Measurements from ENCODE around the gene NOX4.

Gene NOX4

GRCh38 chr11:89500336-89500735 lies 9.2 kb upstream of the NOX4 start:
- no peak for DNase-seq (ENCODE audit: low read depth)
- H3K4me3 ChIP-seq (ENCODE audit: low read depth, low read length), result no peak overlapping the region
- TF ChIP-seq, protein P1, sequence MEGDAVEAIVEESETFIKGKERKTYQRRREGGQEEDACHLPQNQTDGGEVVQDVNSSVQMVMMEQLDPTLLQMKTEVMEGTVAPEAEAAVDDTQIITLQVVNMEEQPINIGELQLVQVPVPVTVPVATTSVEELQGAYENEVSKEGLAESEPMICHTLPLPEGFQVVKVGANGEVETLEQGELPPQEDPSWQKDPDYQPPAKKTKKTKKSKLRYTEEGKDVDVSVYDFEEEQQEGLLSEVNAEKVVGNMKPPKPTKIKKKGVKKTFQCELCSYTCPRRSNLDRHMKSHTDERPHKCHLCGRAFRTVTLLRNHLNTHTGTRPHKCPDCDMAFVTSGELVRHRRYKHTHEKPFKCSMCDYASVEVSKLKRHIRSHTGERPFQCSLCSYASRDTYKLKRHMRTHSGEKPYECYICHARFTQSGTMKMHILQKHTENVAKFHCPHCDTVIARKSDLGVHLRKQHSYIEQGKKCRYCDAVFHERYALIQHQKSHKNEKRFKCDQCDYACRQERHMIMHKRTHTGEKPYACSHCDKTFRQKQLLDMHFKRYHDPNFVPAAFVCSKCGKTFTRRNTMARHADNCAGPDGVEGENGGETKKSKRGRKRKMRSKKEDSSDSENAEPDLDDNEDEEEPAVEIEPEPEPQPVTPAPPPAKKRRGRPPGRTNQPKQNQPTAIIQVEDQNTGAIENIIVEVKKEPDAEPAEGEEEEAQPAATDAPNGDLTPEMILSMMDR (IDR thresholded peaks at IDR 0.05; ENCODE audit: insufficient read depth, low read depth, low read length, missing control alignments), result no peak

- H3K4me3 ChIP-seq (ENCODE audit: low read depth, low read length), result no peak overlapping the region
- TF ChIP-seq, protein P1 (IDR thresholded peaks at IDR 0.05; ENCODE audit: insufficient read depth, low read depth, low read length, missing control alignments), result peak; percentile 30
- DNase-seq (ENCODE audit: low read depth), result peak; percentile 3
These were observed 7.8 kb upstream of the NOX4 start for GRCh38 chr11:89498845-89499448.

DNA sequence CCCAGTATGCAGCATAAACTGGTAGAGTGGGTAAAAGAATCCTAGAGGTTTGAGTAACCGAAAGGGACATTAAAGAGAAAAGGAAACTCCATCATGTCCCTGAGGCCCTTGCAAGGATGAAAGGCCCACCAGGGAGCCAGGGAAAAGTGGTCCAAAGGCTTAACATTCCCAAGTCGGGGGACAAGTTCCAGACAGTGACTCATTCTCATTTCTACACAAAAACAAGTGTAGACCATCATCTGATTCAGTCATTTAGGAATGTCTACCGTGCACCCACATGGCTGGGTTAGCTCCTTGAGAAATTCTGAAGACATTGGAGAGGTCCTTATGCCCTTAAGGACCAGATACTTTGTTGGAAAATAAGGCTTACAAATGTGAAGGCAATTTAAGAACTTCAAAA lies 4.8 kb upstream of the NOX4 start:
- H3K4me3 ChIP-seq (ENCODE audit: low read depth, low read length), result no peak overlapping the region
- TF ChIP-seq, protein P1 (IDR thresholded peaks at IDR 0.05; ENCODE audit: insufficient read depth, low read depth, low read length, missing control alignments), result no peak
- DNase-seq (ENCODE audit: low read depth), result no peak

DNA sequence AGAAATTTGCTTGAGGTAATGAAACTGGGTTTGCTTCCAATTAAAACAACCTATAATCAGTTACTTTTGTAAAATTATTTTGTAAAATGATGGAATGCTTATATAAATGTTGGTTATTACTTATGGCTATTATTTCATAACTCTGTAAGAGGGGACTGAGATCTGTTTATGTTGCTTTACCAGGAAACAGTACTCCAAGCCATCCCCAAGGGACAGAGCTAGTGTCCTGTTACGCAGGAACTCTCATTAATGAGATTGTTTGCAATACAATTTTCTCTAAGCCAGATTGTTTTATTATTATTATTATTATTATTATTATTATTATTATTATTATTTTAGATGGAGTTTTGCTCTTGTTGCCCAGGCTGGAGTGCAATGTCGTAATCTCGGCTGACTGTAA lies 2.3 kb upstream of the NOX4 start:
- TF ChIP-seq, protein P1 (IDR thresholded peaks at IDR 0.05; ENCODE audit: insufficient read depth, low read depth, low read length, missing control alignments), result no peak
- no peak for DNase-seq (ENCODE audit: low read depth)

GRCh38 chr11:89490602-89490980 lies 584 bp downstream of the NOX4 start:
- no peak overlapping the region for H3K4me3 ChIP-seq (ENCODE audit: low read depth, low read length)
- DNase-seq (ENCODE audit: low read depth), result no peak
- TF ChIP-seq, protein P1 (IDR thresholded peaks at IDR 0.05; ENCODE audit: insufficient read depth, low read depth, low read length, missing control alignments), result no peak

More for the DNA sequence above, 2.3 kb upstream of the NOX4 start:
- H3K4me3 ChIP-seq (ENCODE audit: low read depth, low read length), result no peak overlapping the region

DNA sequence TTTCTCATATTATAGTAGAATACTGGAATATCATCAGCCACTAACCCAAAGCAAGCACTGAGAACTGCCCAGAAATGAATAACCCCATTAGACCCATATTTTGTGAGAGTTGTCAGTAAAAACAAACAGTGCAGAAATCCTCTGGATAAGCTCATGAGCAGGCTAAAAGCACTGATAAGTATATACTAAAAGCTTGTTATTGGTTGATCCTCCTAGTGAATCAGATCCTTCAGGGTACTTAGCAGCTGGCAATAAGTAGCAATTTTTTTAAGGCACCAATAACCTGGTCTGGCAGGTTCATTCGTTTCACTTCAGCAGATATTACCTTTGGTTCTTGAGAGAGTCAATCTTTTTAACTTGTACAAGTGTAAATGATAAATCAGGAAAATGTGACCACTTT lies 1.2 kb downstream of the NOX4 start:
- DNase-seq (ENCODE audit: low read depth), result no peak
- TF ChIP-seq, protein P1 (IDR thresholded peaks at IDR 0.05; ENCODE audit: insufficient read depth, low read depth, low read length, missing control alignments), result no peak
- no peak overlapping the region for H3K4me3 ChIP-seq (ENCODE audit: low read depth, low read length)

GRCh38 chr11:89487016-89487415 lies 4.2 kb downstream of the NOX4 start:
- TF ChIP-seq, protein P1 (IDR thresholded peaks at IDR 0.05; ENCODE audit: insufficient read depth, low read depth, low read length, missing control alignments), result no peak
- H3K4me3 ChIP-seq (ENCODE audit: low read depth, low read length), result no peak overlapping the region

More at GRCh38 chr11:89487016-89487415, 4.2 kb downstream of the NOX4 start:
- DNase-seq (ENCODE audit: low read depth), result no peak
